HG02678 (cell line): ENCODE measurements around the gene COMMD3.

ENCODE experiments used
- ATAC-seq: cut with Tn5 transposase; IDR thresholded peaks from one replicate; pipeline ENCODE4 v1.9.1; 2021; ENCODE audit warnings: mild to moderate bottlenecking, moderate library complexity; ENCODE audit not compliant: unreplicated experiment

COMMD3 gene

GRCh38 chr10:22319547-22319979, 3.4 kb downstream of the COMMD3 start:
- ATAC-seq, result no peak

DNA sequence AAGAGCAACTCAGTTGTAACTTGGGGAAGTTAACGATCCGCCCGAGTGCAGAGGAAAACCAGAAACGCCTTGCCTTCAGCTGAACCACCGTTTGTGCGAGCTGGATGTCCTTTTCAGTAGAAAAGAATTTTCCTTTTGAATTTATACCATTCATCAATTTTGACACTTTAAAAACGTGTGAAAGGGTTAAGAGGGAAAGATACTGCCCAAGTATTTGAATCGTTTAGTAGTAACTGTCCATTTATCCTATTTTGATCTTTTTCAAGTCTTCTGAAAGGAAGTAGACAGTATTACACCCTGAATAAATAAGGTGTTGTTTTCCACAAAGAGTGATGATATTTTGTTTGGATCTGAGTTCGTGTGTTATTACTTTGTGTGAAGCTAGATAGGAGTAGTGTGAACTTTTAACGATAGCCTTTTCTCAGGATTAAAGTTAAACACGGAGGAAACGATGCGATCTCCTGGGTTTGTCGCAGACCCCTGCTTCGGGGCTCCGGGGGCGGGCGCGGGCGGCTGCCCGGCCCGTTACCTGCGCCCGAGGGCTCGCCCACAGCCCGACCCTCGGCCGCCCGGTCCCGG, 3.9 kb downstream of the COMMD3 start:
- ATAC-seq, result no peak

- peak; percentile 25 for ATAC-seq
Observed at GRCh38 chr10:22320591-22321155, 4.5 kb downstream of the COMMD3 start, which contains the start of gene BMI1. TSS of gene BMI1 (plus strand) at chr10:22321099. CDS start at chr10:22326450, 5,351 bp downstream.

GRCh38 chr10:22321156-22321923, 5.2 kb downstream of the COMMD3 start:
- peak; percentile 23 for ATAC-seq

DNA sequence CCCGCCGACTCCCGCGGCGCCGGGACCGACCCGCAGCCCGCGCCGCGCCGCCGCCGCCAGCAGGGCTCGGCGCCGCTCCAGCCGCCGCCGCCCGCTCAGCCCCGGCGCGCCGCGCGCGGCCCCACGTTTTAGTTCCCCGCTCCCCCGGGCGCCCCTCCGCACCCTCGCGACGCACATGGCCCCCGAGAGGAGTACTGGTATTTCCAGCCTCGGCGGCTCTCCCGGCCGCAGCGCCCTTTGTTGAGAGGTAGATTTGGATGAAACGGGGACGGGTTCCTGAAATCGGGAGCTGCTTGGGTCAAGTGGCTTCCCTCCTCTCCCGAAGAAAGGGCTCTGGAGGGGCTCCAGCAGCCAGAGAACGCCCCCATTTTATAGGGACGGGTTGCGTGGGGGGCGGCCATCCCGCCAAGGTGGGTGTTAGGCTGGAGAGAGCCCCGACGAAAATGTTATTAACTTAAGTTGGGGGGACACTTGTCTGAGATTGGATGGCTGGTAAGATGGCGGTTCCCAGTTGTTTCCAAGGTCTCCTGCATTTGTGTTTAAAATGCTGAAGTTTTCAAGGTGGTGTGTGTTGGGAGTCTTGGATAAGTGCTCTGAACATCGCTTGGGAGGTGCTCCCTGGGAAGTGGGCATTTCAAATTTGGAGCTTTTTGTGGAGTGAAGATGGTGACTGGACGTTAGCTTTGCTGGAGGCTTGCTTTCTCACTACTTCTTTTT, 5.9 kb downstream of the COMMD3 start:
- no peak for ATAC-seq

DNA sequence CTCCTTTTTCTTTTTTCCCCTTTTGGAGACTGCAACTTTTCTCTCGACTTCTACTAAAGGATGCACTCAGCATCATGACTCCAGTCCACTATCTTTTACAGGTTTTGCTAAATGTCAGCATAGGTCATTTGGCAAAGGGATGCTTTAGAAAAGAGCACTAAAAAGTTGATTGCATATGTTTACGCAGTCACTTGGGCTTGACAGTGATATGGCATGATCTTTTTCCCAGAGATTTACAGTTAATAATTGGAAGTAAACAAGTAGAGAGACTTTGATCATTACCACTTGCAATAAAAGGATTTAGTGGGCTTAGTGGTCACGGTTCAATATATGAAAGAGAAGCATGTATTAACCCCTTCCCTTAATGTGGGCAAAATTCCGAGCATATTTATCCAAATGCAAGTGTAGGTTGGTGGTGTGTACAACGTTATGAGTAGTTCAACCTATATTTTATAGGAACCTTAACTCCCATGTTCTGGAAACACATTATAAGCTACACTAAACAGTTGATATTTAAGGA, 6.5 kb downstream of the COMMD3 start:
- ATAC-seq, result no peak

- no peak for ATAC-seq
Observed at GRCh38 chr10:22323538-22324305, 7.5 kb downstream of the COMMD3 start.

- ATAC-seq, result no peak
Observed at GRCh38 chr10:22324413-22324812, 8.2 kb downstream of the COMMD3 start.

DNA sequence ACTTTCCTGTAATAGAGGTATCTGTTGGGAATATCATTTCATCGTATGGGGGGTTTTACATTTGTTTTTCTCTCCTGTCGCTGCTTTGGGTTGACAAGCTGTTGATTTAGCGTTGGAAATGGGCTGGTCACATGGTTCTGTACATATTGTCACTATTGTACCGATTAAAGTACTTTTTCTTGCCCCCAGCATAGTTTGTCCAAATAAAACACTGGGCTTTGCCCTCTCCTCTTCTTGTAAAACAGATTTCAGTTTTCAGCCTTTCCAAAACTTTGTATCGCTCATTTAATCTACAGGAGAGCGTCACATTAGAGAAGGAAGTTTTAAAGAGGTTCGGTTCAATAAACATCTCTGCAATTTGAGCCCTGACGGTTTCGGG, 8.7 kb downstream of the COMMD3 start:
- ATAC-seq, result no peak

DNA sequence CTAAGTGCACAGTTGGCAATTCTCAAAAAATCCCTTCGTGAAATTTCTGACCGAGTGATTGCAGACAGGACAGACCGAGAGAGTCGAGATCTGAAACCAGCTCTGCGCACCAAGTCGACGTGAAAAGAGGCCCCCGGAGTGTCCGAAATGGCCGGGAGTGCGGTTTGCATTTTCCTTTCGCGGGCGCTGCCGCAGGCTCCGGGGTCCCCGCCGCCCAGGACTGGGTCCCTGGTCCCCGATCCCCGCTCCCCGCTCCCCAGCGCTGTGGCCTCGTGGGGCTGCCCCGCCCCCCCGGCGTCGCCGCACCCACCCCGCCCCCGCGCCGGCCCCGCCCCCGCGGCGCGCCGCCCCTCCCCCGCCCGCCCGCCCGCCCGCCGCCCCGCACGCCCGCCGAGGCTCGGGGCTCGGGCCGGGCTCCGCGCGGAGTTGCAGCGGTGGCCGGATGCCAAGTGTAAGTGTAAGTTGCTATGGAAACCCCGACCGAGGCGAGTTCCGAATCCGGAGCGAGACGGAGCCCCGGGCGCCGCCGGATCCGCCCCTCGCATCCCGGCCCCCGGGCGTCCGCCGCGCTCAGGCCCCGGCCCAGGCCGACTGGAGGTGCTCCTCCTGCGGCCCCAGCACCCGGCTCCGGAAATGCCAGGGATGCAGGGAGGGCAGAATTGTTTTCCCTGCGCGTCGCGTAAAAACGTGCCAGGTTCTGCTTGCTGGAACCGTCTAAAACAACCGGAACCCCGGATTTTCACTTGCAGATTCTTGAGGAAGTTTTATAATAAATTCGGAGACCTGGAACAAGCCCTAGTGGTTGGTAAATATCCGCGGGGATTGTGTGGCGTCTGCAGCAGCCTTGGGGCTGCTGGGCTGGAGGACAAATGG, 9.3 kb downstream of the COMMD3 start:
- peak; percentile 50 for ATAC-seq

DNA sequence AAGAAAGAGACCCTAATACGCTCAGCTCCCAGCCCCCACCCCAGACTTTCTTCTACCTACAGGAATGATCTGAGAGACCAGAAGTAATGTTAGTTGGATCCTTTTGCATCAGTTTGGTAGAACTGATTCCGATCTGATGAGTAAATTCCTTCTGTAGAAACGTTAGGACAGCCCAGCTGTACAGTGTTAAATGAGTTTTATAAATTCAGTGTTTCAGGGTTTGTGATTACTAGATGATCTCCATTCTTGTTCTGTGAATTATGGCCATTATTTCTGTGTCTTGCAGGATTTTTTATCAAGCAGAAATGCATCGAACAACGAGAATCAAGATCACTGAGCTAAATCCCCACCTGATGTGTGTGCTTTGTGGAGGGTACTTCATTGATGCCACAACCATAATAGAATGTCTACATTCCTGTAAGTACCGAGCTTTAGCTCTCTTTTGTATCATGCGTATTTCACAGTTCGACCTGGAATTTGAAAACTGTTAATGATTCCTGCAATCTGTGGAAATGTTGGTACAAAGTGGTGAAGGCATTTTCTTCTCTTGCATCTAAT, 10.0 kb downstream of the COMMD3 start:
- ATAC-seq, result no peak

- ATAC-seq, result no peak
Observed at GRCh38 chr10:22329150-22329549, 13.0 kb downstream of the COMMD3 start.

- ATAC-seq, result no peak
Observed at GRCh38 chr10:22332116-22332692, 16.0 kb downstream of the COMMD3 start.

DNA sequence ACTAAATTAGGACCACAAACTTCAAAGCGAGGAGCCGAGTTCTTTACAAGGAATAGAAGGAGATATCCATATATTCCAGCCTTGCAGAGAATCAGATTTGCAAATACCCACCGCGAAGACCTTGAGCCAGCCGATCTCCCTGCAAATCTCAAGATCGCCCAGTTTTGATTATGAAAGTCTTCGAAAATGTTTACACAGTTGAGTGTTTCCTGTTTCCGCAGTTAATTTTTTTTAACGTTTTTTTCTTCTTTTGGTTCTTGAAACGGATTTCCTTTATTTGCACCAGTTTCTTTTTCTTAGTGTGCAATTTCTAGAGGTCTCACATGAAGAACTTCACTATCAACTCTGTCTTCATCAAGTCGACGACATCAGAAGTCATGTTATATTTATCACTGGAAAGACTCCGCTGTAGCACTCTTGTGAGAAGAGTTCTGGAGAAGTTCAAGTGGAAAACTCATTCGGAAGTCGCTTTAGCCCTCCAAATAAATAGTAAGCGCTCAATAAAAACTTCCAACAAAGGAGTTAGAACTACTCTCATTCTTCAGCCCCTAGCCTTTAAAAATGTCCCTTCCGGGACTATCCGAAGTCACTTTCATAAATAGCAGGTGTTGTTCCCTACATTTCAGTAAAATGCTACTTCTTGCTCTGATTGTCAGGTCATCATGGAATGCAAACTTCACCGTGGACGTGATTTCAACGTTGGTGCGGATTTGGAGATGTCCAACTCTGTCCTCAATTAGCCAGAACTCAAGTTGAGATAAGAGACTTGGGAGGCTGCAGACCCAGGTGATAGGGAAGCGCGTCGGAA, 17.2 kb downstream of the COMMD3 start:
- no peak for ATAC-seq

GRCh38 chr10:22333975-22334282, 17.7 kb downstream of the COMMD3 start:
- no peak for ATAC-seq

GRCh38 chr10:22334414-22335172, 18.4 kb downstream of the COMMD3 start:
- ATAC-seq, result no peak

GRCh38 chr10:22335173-22335933, 19.2 kb downstream of the COMMD3 start:
- ATAC-seq, result peak; percentile 58
